SKM-1 treated with dmso at 0.1 percent for 144 hours (cell line): ENCODE data around the gene PLXDC1.
"Not testable (repeated sequence)": the region's sequence is repeated elsewhere in the genome, so short reads cannot be mapped to it uniquely, and the experiment has no call there.

Experiments used
- DNase-seq: peaks from one replicate; lab custom pipeline; 2025; ENCODE audit not compliant: unreplicated experiment; lab: John Stamatoyannopoulos, UW

Gene PLXDC1

DNA sequence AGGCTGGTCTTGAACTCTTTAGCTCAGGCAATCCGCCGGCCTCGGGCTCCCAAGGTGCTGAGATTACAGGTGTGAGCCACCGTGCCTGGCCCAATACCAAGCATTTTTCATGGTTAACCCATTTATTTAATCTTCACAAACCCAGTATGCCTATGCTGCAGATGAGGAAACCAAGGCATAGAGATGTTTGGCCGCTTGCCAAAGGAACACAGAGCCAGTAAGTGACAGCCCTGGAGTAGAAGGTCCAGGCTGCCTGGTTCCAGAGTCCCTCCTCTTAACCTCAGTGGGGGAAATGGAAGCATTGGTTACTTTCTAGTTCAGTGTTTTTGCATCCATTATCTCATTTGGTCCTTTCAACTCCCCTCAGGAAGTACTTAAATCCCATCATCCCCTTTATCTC, 29.9 kb upstream of the PLXDC1 start:
- no peak for DNase-seq

- DNase-seq, result no peak
These were observed 27.1 kb upstream of the PLXDC1 start for GRCh38 chr17:39178536-39178935.

DNA sequence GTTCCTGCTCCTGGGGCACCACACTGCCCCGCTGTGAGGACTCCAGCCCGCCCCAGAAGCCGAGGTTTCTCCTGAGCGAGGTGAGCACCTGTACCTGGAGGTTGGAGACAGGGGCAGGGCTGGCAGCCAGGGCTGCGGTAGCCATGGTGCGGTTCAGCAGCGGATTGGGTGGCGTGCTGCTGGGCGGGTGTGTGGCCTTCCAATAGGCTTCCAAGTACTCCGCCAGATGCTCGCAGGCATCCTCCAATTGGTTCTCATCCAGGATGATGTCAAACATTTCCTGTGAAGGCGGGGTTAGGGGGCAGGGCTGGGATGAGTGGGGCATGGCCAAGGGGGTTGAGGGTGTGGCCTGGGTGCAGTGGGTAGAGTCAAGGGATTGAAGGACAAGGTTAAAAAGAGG, 25.8 kb upstream of the PLXDC1 start:
- DNase-seq, result no peak

GRCh38 chr17:39175695-39176093, 24.3 kb upstream of the PLXDC1 start:
- DNase-seq, result no peak

DNA sequence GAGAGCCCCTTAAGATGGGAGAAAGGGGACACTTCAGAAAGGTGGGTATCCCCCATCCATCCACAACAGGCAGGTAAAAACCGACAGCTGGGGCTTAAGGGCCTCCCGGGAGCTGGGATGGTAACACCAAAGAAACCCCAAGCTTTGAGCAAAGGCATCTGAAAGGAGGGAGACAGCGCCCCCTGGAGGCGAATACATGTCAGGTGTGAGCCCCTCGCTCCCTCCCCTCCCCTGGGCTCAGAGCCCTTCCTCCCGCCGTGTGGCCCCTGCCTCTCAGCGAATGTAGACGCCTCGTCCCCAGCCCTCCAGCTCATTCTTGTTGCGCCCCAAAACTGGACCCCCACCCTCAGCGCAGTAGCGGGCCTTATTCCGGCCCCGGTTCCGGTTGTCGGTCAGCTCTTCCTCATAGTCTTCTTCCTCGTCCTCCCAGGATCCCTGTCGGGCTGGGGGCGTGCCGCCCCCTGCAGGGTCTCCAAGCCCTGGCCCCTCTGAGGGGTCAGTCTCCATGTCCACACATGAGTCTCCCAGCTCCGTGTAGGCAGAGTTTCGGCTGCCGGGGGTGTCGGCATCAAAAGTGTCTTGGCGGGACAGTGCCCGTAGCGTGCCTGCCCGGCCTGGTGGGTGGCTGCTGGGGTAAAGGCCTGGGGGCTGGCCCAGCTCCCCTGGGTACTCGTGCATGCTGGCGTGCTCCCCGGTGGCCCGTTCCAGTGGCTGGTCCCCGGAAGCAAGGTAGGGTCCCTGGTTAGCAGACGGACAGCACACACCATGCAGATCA, 23.7 kb upstream of the PLXDC1 start:
- DNase-seq, result peak; percentile 67

DNA sequence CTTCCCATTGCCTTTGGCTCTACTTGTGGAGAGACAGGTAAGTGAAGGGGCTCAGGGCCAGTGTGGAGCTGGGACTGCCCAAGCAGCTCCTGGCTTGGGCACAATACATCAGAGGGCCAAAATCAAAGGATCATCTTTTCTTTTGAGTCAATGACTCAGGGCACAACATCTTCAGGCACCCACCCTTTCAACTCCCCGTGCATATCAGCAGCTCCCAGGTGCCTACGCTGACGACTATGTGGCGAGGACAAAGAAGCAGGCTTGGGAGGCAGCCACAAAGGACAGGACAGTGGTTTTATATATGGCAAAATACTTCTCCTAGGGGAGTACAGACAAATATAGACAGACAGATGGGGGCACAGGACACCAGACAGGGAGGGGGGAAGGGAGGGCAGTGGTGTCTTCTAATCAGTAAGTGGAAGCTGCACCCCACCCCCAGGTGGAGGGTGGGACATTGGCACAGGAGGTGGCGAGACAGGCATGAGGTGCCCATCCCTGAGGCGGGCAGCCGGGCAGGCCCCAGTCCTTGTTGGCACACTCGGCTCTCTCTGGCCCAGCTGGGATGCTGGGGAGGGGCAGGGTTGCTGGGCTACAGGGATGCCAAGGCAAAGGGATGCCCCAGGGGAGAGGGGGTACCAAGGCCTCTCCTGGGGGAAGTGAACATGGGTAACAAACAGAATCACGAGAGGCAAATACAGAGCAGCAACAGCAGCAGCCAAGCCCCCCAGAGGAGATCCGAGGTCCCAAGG, 22.3 kb upstream of the PLXDC1 start:
- DNase-seq, result no peak

GRCh38 chr17:39173080-39173479, 21.6 kb upstream of the PLXDC1 start:
- no peak for DNase-seq

- DNase-seq, result no peak
These were observed 20.5 kb upstream of the PLXDC1 start for GRCh38 chr17:39171933-39172332.

- DNase-seq, result no peak
These were observed 19.1 kb upstream of the PLXDC1 start for GRCh38 chr17:39170558-39170957.

DNA sequence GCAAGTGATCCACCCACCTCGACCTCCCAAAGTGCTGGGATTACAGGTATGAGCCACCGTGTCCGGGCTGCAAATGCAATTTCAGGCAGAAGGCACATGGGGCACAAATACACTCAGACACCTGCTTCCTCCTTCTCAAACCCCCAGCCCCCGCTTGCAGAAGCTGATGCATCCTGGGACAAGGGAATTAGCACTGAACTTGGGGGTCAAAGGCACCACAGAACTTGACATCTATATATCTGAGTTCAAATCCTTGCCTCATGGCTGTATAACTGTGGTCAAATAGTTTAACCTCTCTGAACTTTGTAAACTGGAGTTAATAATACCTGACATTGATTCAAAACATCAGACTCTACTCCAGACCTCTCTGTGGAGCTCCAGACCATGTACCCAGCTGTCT, 18.7 kb upstream of the PLXDC1 start:
- no peak for DNase-seq

GRCh38 chr17:39169518-39169917, 18.1 kb upstream of the PLXDC1 start:
- DNase-seq, result no peak

DNA sequence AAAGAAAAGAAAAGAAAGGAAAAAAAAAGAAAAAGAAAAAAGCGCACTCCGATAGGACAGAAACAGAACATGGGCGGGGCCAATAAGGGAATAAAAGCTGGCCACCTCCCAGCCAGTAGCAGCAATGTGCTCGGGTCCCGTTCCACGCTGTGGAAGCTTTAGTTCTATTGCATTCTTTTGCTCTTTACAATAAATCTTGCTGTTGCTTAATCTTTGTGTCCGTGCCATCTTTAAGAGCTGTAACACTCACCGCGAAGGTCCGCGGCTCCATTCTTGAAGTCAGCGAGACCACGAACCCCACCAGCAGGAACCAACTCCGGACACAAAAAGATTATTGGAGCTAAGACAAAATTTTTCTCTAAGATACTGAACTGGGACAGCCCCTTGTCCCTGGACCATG, 17.7 kb upstream of the PLXDC1 start:
- DNase-seq, result no peak

DNA sequence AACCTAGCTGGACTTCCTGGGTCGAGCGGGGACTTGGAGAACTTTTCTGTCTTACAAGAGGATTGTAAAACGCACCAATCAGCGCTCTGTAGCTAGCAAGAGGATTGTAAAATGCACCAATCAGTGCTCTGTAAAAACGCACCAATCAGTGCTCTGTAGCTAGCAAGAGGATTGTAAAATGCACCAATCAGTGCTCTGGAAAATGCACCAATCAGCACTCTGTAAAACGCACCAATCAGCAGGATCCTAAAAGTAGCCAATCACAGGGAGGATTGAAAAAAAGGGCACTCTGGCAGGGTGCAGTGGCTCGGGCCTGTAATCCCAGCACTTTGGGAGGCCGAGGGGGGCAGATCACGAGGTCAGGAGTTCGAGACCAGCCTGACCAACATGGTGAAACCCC, 17.1 kb upstream of the PLXDC1 start:
- not testable (repeated sequence) for DNase-seq

DNA sequence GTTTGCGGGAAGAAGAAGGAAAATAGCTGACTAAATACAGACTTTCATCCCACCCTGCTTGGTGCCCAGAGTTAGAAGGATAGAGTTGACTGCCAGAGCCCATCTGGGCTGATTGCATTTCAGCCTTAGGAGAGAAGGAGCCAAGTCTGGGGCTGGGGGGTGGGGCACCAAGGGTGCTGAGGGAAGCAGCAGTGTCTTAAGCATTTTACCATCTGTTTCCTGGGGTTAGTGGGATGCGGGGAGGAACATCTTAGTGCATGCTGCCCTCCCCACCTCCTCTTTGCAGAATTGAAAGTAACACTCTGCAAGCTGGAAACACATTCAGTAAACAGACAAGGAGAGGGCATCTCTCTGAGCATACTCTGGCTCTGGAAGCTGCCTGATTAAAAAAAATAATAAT, 16.0 kb upstream of the PLXDC1 start:
- peak; percentile 88 for DNase-seq

GRCh38 chr17:39166437-39167335, 15.2 kb upstream of the PLXDC1 start:
- DNase-seq, result no peak

DNA sequence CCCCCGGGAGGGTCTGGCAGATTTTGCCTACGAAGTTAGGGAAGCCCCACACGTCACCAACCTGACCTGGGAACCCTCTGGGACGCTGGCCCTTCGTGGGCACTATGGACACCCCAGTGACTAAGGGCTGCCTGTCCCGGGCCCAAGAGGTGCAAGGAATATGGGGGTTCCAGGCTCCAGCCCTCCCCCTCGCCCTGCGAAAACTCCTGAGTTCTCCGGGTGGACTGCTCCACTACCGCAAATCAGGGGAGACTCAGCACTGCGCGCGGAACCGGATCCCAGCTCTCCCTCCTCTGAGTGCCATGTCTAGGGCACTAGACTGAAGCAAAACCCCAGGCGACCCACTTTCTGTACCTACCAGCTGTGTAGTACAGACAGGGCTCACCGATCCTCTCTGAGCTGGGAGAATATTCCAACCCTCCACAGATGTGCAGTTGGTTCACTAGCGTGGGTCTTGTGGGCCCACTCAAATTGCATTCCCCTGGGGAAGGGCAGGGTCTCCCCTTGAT, 14.5 kb upstream of the PLXDC1 start, which contains the start of gene ARL5C:
ARL5C (minus strand) TSS at position 321 of the 509 bp plus-strand sequence. CDS start 401 bp downstream, outside the sequence.
- no peak for DNase-seq

- no peak for DNase-seq
These were observed 13.9 kb upstream of the PLXDC1 start for GRCh38 chr17:39165178-39165840.

DNA sequence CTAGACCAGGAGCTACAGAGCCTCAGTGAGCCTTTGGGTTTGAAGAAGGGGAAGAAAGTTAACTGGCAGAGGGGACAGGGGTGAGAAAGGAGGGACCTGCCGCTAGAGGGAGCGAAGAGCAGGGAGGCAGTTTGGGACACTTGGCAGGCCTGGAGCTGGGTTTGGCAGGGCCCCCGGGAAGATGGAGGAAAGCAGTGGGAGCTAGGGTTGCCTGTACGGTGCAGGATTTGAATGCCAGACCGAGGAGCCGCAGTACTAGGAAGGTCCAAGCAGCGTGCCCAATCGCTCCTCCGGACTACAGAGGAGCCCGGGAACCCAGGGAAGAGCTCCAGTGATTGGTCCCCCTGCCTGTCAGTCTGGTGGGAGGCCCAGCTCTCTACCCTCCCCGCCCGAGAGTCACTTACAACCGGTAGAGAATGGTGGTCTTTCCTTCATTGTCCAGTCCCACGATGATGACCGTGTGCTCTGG, 13.3 kb upstream of the PLXDC1 start:
- DNase-seq, result peak; percentile 85

DNA sequence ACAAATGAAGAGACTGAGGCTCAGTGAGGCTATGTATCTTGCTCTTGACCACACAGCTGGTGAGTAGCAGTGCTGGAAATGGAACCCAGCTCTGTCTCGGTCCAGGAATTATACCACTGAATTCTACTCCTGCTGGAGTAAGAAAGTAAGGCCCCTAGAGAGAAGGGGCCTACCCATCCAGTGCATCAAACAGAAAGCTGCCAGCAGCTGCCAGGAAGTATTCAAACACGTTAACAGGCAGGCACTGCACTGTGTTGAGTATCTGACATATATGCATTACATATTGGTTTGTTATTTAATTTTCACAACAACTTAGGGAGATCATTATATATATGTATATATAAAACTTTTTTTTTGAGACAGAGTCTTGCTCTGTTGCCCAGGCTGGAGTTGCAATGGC, 10.5 kb upstream of the PLXDC1 start:
- no peak for DNase-seq

DNA sequence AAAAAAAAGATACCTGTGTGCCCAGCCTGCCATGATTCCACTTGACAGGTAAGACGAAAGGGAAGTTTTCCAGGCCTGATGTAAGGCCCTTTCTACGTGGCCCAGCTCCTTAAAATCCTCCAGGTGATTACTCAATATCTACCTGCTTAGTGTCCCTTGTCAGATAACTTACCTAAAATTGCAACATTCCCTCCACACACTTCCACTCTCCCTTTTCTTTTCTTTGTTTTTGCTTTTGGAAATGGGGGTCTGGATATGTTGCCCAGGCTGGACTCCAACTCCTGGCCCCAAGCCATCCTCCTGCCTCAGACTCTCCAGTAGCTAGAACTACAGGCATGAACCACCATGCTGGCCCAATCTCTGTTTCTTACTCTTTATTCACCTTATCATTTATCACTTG, 7.2 kb upstream of the PLXDC1 start:
- no peak for DNase-seq

GRCh38 chr17:39156491-39156890, 5.1 kb upstream of the PLXDC1 start:
- DNase-seq, result no peak
